GM10248 (cell line): ENCODE results near the gene UBN1.

Experiments used
- CTCF ChIA-PET: fragments of 300-600 bp; sonication (Branson Sonifier 250); formaldehyde crosslinking; extraction: SDS; loops from one replicate; lab custom pipeline; 2021; ENCODE audit warnings: antibody characterized with exemption; lab: Yijun Ruan, JAX
- POLR2A ChIA-PET: fragments of 350-650 bp; sonication (Branson Sonifier 250); formaldehyde crosslinking; extraction: SDS; loops from one replicate; lab custom pipeline; 2020; ENCODE audit warnings: antibody characterized with exemption; lab: Yijun Ruan, JAX
- DNase-seq: peaks from one replicate; pipeline ENCODE4 v3.0.0; 2012; ENCODE audit errors: extremely low spot score
- CTCF ChIP-seq: IDR thresholded peaks from 2 replicates; pipeline ENCODE4 v1.5.1; 2012; ENCODE audit warnings: mild to moderate bottlenecking, low read depth; ENCODE audit errors: extremely low read depth, missing control alignments, control extremely low read depth

The UBN1 gene

GRCh38 chr16:4884972-4885874 is 37.9 kb downstream of the UBN1 start:
- DNase-seq, result no peak
- no peak for TF ChIP-seq CTCF
- CTCF ChIA-PET, result interaction anchor here (1.2 to 1.6 kb wide), 2 partner anchors 9 to 27 kb away, joined by 3 read pairs; no protein-coding TSS in a partner anchor
- POLR2A ChIA-PET, result interaction anchor here (0.6 kb wide), 1 partner anchor 15 kb away, joined by 4 read pairs; no protein-coding TSS in a partner anchor

- POLR2A ChIA-PET, result no interaction called here
- no peak for TF ChIP-seq CTCF
- CTCF ChIA-PET, result interaction anchor here (1.4 kb wide), 1 partner anchor 22 kb away, joined by 3 read pairs; no protein-coding TSS in a partner anchor
- DNase-seq, result no peak
These were observed 38.9 kb downstream of the UBN1 start for GRCh38 chr16:4886151-4886550.

GRCh38 chr16:4888428-4889135 is 41.3 kb downstream of the UBN1 start:
- ChIA-PET POLR2A (no interaction called here), CTCF (interaction anchor here (1.3 kb wide), 1 partner anchor 12 kb away, joined by 5 read pairs; no protein-coding TSS in a partner anchor)

GRCh38 chr16:4890026-4890425 is 42.7 kb downstream of the UBN1 start:
- CTCF ChIA-PET, result no interaction called here
- TF ChIP-seq CTCF, result no peak
- DNase-seq, result no peak
- POLR2A ChIA-PET, result no interaction called here

More at GRCh38 chr16:4888428-4889135, 41.3 kb downstream of the UBN1 start:
- no peak for TF ChIP-seq CTCF
- no peak for DNase-seq

GRCh38 chr16:4890686-4891085 is 43.4 kb downstream of the UBN1 start:
- POLR2A ChIA-PET, result no interaction called here
- TF ChIP-seq CTCF, result no peak
- CTCF ChIA-PET, result no interaction called here
- no peak for DNase-seq

GRCh38 chr16:4891097-4891885 is 44.0 kb downstream of the UBN1 start:
- CTCF ChIA-PET, result no interaction called here
- POLR2A ChIA-PET, result no interaction called here
- no peak for DNase-seq
- TF ChIP-seq CTCF, result no peak
